IMR-90 (cell line): ENCODE results near the gene NTM. TPM values are rescaled to one million over a fixed set of nuclear protein-coding genes. Genes with fewer than 3 reads are reported as not detected.

ENCODE experiments used
- ATAC-seq: fragments of 200-7000 bp; cut with Tn5 transposase; 2 replicates; pipeline ENCODE4 v1.9.1; 2020; ENCODE audit warnings: low read depth, mild to moderate bottlenecking, moderate library complexity
- BruUV-seq: library from RNA; stranded (reverse); fragments of 400-500 nt; replicated peaks from 2 replicates; lab custom pipeline; 2021; lab: Mats Ljungman, UMichigan
- CTCF ChIA-PET: fragments of 300-600 bp; formaldehyde crosslinking; extraction: SDS; loops from one replicate; lab custom pipeline; 2021; ENCODE audit warnings: antibody characterized with exemption; lab: Yijun Ruan, JAX
- POLR2A ChIA-PET: fragments of 300-600 bp; sonication (Branson Sonifier 250); formaldehyde crosslinking; loops from one replicate; lab custom pipeline; 2022; ENCODE audit warnings: antibody characterized with exemption; ENCODE audit not compliant: unreplicated experiment; lab: Charles Lee
- DNase-seq: peaks from one replicate; pipeline ENCODE4 v3.0.0; 2013
- H2AFZ ChIP-seq: replicated peaks from 2 replicates; pipeline ENCODE3; 2013; ENCODE audit warnings: low read length, mild to moderate bottlenecking; ENCODE audit not compliant: poor library complexity
- H2AK5ac ChIP-seq: 2 replicates; pipeline ENCODE4 v1.6.1; 2013; ENCODE audit warnings: low read depth, low read length, inconsistent platforms
- H2AK9ac ChIP-seq: replicated peaks from 2 replicates; pipeline ENCODE3; 2013; ENCODE audit warnings: mild to moderate bottlenecking, low read depth, low read length, moderate library complexity; ENCODE audit not compliant: poor library complexity
- H2BK120ac ChIP-seq: 2 replicates; pipeline ENCODE4 v1.6.1; 2013; ENCODE audit warnings: low read depth, low read length, inconsistent platforms
- H2BK15ac ChIP-seq: 3 replicates; pipeline ENCODE4 v1.6.1; 2013; ENCODE audit warnings: low read depth, low read length, inconsistent platforms
- H2BK20ac ChIP-seq: 2 replicates; pipeline ENCODE4 v1.6.1; 2013; ENCODE audit warnings: low read depth, mild to moderate bottlenecking, inconsistent platforms, low read length, moderate library complexity
- H2BK5ac ChIP-seq: 2 replicates; pipeline ENCODE4 v1.6.1; 2013; ENCODE audit warnings: mild to moderate bottlenecking, low read depth, low read length, inconsistent platforms; ENCODE audit not compliant: poor library complexity, severe bottlenecking
- H3K14ac ChIP-seq: replicated peaks from 2 replicates; pipeline ENCODE4 v1.6.1; 2013; ENCODE audit warnings: low read depth, low read length, inconsistent platforms
- H3K18ac ChIP-seq: 2 replicates; pipeline ENCODE4 v1.6.1; 2013; ENCODE audit warnings: low read depth, low read length, control low read depth
- H3K23ac ChIP-seq: 2 replicates; pipeline ENCODE4 v1.6.1; 2013; ENCODE audit warnings: low read depth, low read length, inconsistent platforms
- H3K27ac ChIP-seq: 2 replicates; pipeline ENCODE4 v1.5.1; 2013; ENCODE audit warnings: mild to moderate bottlenecking, control low read depth, low read length; ENCODE audit not compliant: insufficient read depth
- H3K27me3 ChIP-seq: 2 replicates; pipeline ENCODE4 v1.6.1; 2013; ENCODE audit warnings: low read length; ENCODE audit not compliant: control insufficient read depth, insufficient read depth
- H3K36me3 ChIP-seq: 2 replicates; pipeline ENCODE4 v1.6.1; 2013; ENCODE audit warnings: low read length, mixed read lengths; ENCODE audit not compliant: control insufficient read depth, insufficient read depth
- H3K4ac ChIP-seq: 2 replicates; pipeline ENCODE4 v1.6.1; 2013; ENCODE audit warnings: low read depth, low read length, inconsistent platforms
- H3K4me1 ChIP-seq: 2 replicates; pipeline ENCODE4 v1.6.1; 2013; ENCODE audit warnings: low read length, mixed read lengths; ENCODE audit not compliant: control insufficient read depth, insufficient read depth
- H3K4me2 ChIP-seq: 2 replicates; pipeline ENCODE4 v1.6.1; 2013; ENCODE audit warnings: low read depth, mild to moderate bottlenecking, control low read depth, low read length, moderate library complexity
- H3K4me3 ChIP-seq: 2 replicates; pipeline ENCODE4 v1.5.1; 2013; ENCODE audit warnings: low read depth, mild to moderate bottlenecking, control low read depth, low read length, moderate library complexity; ENCODE audit not compliant: insufficient read depth
- H3K56ac ChIP-seq: 2 replicates; pipeline ENCODE4 v1.6.1; 2013; ENCODE audit warnings: low read length, inconsistent platforms; ENCODE audit not compliant: insufficient read depth; ENCODE audit errors: extremely low read depth
- H3K79me1 ChIP-seq, 2 experiments: 2 replicates each; pipeline ENCODE4 v1.6.1; 2013; ENCODE audit warnings: low read length in 2 of 2, inconsistent platforms in 1 of 2, low read depth in 1 of 2
- H3K9ac ChIP-seq: 2 replicates; pipeline ENCODE4 v1.6.1; 2013; ENCODE audit warnings: low read depth, low read length, control low read depth
- H3K9me1 ChIP-seq: 2 replicates; pipeline ENCODE4 v1.6.1; 2013; ENCODE audit warnings: low read length, inconsistent platforms; ENCODE audit not compliant: insufficient read depth
- H3K9me3 ChIP-seq: 2 replicates; pipeline ENCODE4 v1.6.1; 2013; ENCODE audit warnings: low read length; ENCODE audit not compliant: control insufficient read depth, insufficient read depth
- H4K20me1 ChIP-seq: 2 replicates; pipeline ENCODE4 v1.6.1; 2013; ENCODE audit warnings: low read length, inconsistent platforms; ENCODE audit not compliant: insufficient read depth
- H4K5ac ChIP-seq: 2 replicates; pipeline ENCODE4 v1.6.1; 2013; ENCODE audit warnings: mild to moderate bottlenecking, low read depth, low read length, control low read depth
- H4K8ac ChIP-seq, 2 experiments: 2 replicates each; pipeline ENCODE4 v1.6.1; 2013; ENCODE audit warnings: low read depth in 2 of 2, low read length in 2 of 2, control low read depth in 1 of 2, inconsistent platforms in 1 of 2
- H4K91ac ChIP-seq: 2 replicates; pipeline ENCODE4 v1.6.1; 2013; ENCODE audit warnings: low read depth, low read length, inconsistent platforms; ENCODE audit not compliant: insufficient read depth
- BHLHE40 ChIP-seq: fragments of 150-350 bp; IDR thresholded peaks from 2 replicates; pipeline ENCODE4 v1.6.1; 2016; ENCODE audit warnings: mild to moderate bottlenecking, low read depth, low read length
- MAFK ChIP-seq: IDR thresholded peaks from 2 replicates; pipeline ENCODE4 v1.6.1; 2012; ENCODE audit warnings: low read depth, low read length, improper control_type of control experiment
- MAZ ChIP-seq: IDR thresholded peaks from 2 replicates; pipeline ENCODE4 v1.6.1; 2012; ENCODE audit warnings: low read depth, mild to moderate bottlenecking, low read length, improper control_type of control experiment, moderate library complexity, borderline replicate concordance
- MXI1 ChIP-seq: IDR thresholded peaks from 2 replicates; pipeline ENCODE4 v1.6.1; 2012; ENCODE audit warnings: low read depth, mild to moderate bottlenecking, low read length, moderate library complexity, borderline replicate concordance
- NFE2L2 ChIP-seq: fragments of 150-350 bp; IDR thresholded peaks from 2 replicates; pipeline ENCODE4 v1.6.1; 2016; ENCODE audit warnings: low read depth, mild to moderate bottlenecking, low read length
- POLR2A ChIP-seq: IDR thresholded peaks from 2 replicates; pipeline ENCODE4 v1.6.1; 2012; ENCODE audit warnings: mild to moderate bottlenecking, low read depth, low read length
- RCOR1 ChIP-seq: IDR thresholded peaks from 2 replicates; pipeline ENCODE4 v1.6.1; 2012; ENCODE audit warnings: mild to moderate bottlenecking, low read length, improper control_type of control experiment; ENCODE audit not compliant: insufficient replicate concordance
- WGBS, 2 experiments: methylation state at CpG; one replicate each; pipeline versions ENCODE4 v1.1.5 to v1.1.7; 2013; ENCODE audit warnings: missing lambda C conversion rate in 2 of 2; ENCODE audit not compliant: insufficient read length in 1 of 2; ENCODE audit errors: extremely low coverage in 2 of 2; 5-methylcytosine and 5-hydroxymethylcytosine counted together
- dilution Hi-C: fragments of 300-500 bp; cut with HindIII; formaldehyde crosslinking; loops from one replicate; pipeline ENCODE4 v1.14.3; 2018; ENCODE audit warnings: low sequenced_read_pairs; ENCODE audit not compliant: unreplicated experiment
- in situ Hi-C: fragments of 300-500 bp; cut with MboI; formaldehyde crosslinking; loops from 3 replicates; pipeline ENCODE4 v1.14.3; 2019; ENCODE audit warnings: low sequenced_read_pairs, inconsistent platforms, mixed read lengths
- intact Hi-C: fragments of 100-400 bp; cut with micrococcal nuclease; formaldehyde crosslinking; loops from 2 replicates; pipeline ENCODE4 v1.10.0; 2022
- polyA plus RNA-seq, 3 experiments: library from polyadenylated mRNA; depleted of rRNA; stranded (reverse); fragments of >200 nt; gene quantifications; 2 replicates each; pipeline ENCODE4 v1.2.3, GENCODE V29; 2012; ENCODE audit warnings: low replicate concordance in 1 of 3
- total RNA-seq: library from RNA; depleted of rRNA; stranded (reverse); fragments of >200 nt; gene quantifications from 2 replicates; pipeline ENCODE4 v1.2.3, GENCODE V29; 2012
- TF ChIP-seq, protein P1 (sequence below): fragments of 150-350 bp; IDR thresholded peaks from 2 replicates; pipeline ENCODE4 v1.6.1; 2017; ENCODE audit warnings: mild to moderate bottlenecking, antibody characterized with exemption, low read length, low read depth

NTM gene
- total and polyA plus RNA-seq, 2 of the 4 experiments (the other 2 are of a cell fraction) = 19.5 to 25.5 TPM

DNA sequence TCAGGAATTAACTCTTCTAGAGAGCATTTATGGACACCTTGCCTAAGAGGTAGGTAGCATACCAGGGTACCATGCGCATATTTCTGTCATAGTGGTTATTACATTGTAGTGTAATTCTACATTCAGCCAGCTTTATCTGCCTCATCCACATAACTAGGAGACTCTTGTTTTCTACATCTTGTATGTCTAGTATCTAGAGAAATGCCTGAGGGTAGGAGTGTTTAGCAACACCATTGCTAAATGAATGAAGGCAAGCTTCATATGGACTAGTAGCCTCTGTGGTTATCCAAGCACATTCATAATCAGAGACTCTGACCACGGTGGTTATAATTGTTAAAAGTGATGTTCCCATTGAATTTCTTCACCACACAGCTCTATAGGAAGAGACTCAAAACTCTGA lies 107.9 kb downstream of the NTM start:
- no peak overlapping the region for H3K23ac ChIP-seq
- no peak overlapping the region for H3K4me3 ChIP-seq
- H3K9ac ChIP-seq = no peak overlapping the region
- no peak overlapping the region for H3K27ac ChIP-seq
- no peak overlapping the region for H3K14ac ChIP-seq
- no peak overlapping the region for H2BK20ac ChIP-seq
- no peak overlapping the region for H4K91ac ChIP-seq
- BruUV-seq = no TSS peak
- no peak overlapping the region for H2BK120ac ChIP-seq
- CTCF ChIA-PET = no interaction called here
- no peaks in the 10 kb centered on the region for H3K4me1 ChIP-seq
- no peak overlapping the region for H4K8ac ChIP-seq
- H2AK9ac ChIP-seq = no peak overlapping the region
- ATAC-seq = no peak
- H3K27me3 ChIP-seq = no peaks in the 10 kb centered on the region
- no peak overlapping the region for H3K4ac ChIP-seq
- intact Hi-C loops = no loop called here
- no peak overlapping the region for H3K18ac ChIP-seq
- no peaks in the 10 kb centered on the region for H3K79me1 ChIP-seq
- H2AK5ac ChIP-seq = no peak overlapping the region
- no peak overlapping the region for H2BK15ac ChIP-seq
- H4K5ac ChIP-seq = no peak overlapping the region
- H3K9me3 ChIP-seq = no peaks in the 10 kb centered on the region
- H2AFZ ChIP-seq = no peak overlapping the region
- no peaks in the 10 kb centered on the region for H3K36me3 ChIP-seq
- no CpG with 5 or more reads among the region's 2 CpGs for WGBS, 2 experiments
- dilution Hi-C loops = no loop called here
- H3K9me1 ChIP-seq = no peaks in the 10 kb centered on the region
- H3K4me2 ChIP-seq = no peak overlapping the region
- no peaks in the 10 kb centered on the region for H4K20me1 ChIP-seq
- H3K56ac ChIP-seq = no peak overlapping the region
- DNase-seq = no peak
- TF ChIP-seq BHLHE40 = no peak
- no peak for TF ChIP-seq POLR2A
- TF ChIP-seq NFE2L2 = no peak
- TF ChIP-seq MAFK = no peak
- TF ChIP-seq, protein P1, sequence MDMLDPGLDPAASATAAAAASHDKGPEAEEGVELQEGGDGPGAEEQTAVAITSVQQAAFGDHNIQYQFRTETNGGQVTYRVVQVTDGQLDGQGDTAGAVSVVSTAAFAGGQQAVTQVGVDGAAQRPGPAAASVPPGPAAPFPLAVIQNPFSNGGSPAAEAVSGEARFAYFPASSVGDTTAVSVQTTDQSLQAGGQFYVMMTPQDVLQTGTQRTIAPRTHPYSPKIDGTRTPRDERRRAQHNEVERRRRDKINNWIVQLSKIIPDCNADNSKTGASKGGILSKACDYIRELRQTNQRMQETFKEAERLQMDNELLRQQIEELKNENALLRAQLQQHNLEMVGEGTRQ = no peak
- no peak for TF ChIP-seq MAZ
- no peak for TF ChIP-seq MXI1
- no peak for TF ChIP-seq RCOR1
- POLR2A ChIA-PET = no interaction called here
- in situ Hi-C loops = no loop called here
- no peak overlapping the region for H2BK5ac ChIP-seq
